HEK293 (cell line): ENCODE measurements around the gene DHRS7B.

Experiments
- GLI4 ChIP-seq: fragments of 450-650 bp; formaldehyde crosslinking; IDR thresholded peaks from 2 replicates; pipeline ENCODE4 v1.5.1; 2016; ENCODE audit warnings: missing biosample characterization, missing genetic modification characterization
- GLIS2 ChIP-seq: fragments of 450-650 bp; formaldehyde crosslinking; IDR thresholded peaks from 2 replicates; pipeline ENCODE4 v1.5.1; 2016; ENCODE audit warnings: missing biosample characterization, missing genetic modification characterization
- TRIM28 ChIP-seq: IDR thresholded peaks from 2 replicates; pipeline ENCODE4 v1.6.1; 2011; ENCODE audit warnings: low read length, control low read depth, borderline replicate concordance
- YY2 ChIP-seq: fragments of 450-650 bp; formaldehyde crosslinking; IDR thresholded peaks from 2 replicates; pipeline ENCODE4 v1.5.1; 2016; ENCODE audit warnings: missing biosample characterization, missing genetic modification characterization
- ZBTB10 ChIP-seq: fragments of 450-650 bp; formaldehyde crosslinking; IDR thresholded peaks from 2 replicates; pipeline ENCODE4 v1.5.1; 2016; ENCODE audit warnings: missing biosample characterization, missing genetic modification characterization
- ZNF114 ChIP-seq: fragments of 450-650 bp; formaldehyde crosslinking; IDR thresholded peaks from 2 replicates; pipeline ENCODE4 v1.5.0; 2017; ENCODE audit warnings: missing biosample characterization, missing genetic modification characterization
- ZNF138 ChIP-seq: fragments of 450-650 bp; formaldehyde crosslinking; IDR thresholded peaks from 2 replicates; pipeline ENCODE4 v1.5.1; 2016; ENCODE audit warnings: missing biosample characterization, missing genetic modification characterization, borderline replicate concordance
- ZNF184 ChIP-seq: fragments of 450-650 bp; IDR thresholded peaks from 2 replicates; pipeline ENCODE4 v1.5.1; 2018; ENCODE audit warnings: missing biosample characterization, mild to moderate bottlenecking, missing genetic modification characterization
- ZNF211 ChIP-seq: fragments of 450-650 bp; formaldehyde crosslinking; IDR thresholded peaks from 2 replicates; pipeline ENCODE4 v1.5.1; 2016; ENCODE audit warnings: low read depth, missing biosample characterization, missing genetic modification characterization
- ZNF354C ChIP-seq: fragments of 450-650 bp; formaldehyde crosslinking; IDR thresholded peaks from 2 replicates; pipeline ENCODE4 v1.5.1; 2016; ENCODE audit warnings: missing biosample characterization, missing genetic modification characterization, low read depth, borderline replicate concordance
- ZNF366 ChIP-seq: fragments of 450-650 bp; formaldehyde crosslinking; conservative IDR thresholded peaks from 2 replicates; pipeline ENCODE4 v1.5.1; 2016; ENCODE audit warnings: missing biosample characterization, missing genetic modification characterization
- ZNF404 ChIP-seq: fragments of 450-650 bp; formaldehyde crosslinking; IDR thresholded peaks from 2 replicates; pipeline ENCODE4 v1.5.1; 2017; ENCODE audit warnings: missing biosample characterization, missing genetic modification characterization
- ZNF433 ChIP-seq: fragments of 450-650 bp; formaldehyde crosslinking; IDR thresholded peaks from 2 replicates; pipeline ENCODE4 v1.5.1; 2016; ENCODE audit warnings: missing biosample characterization, missing genetic modification characterization, low read depth
- ZNF514 ChIP-seq: fragments of 450-650 bp; formaldehyde crosslinking; IDR thresholded peaks from 2 replicates; pipeline ENCODE4 v1.5.1; 2016; ENCODE audit warnings: missing biosample characterization, missing genetic modification characterization
- ZNF600 ChIP-seq: fragments of 450-650 bp; formaldehyde crosslinking; IDR thresholded peaks from 2 replicates; pipeline ENCODE4 v1.5.1; 2016; ENCODE audit warnings: missing biosample characterization, missing genetic modification characterization
- ZNF837 ChIP-seq: fragments of 450-650 bp; formaldehyde crosslinking; IDR thresholded peaks from 2 replicates; pipeline ENCODE4 v1.5.1; 2016; ENCODE audit warnings: missing biosample characterization, missing genetic modification characterization
- TF ChIP-seq, protein P1 (sequence below): fragments of 450-650 bp; formaldehyde crosslinking; IDR thresholded peaks from 2 replicates; pipeline ENCODE4 v1.5.1; 2016; ENCODE audit warnings: missing biosample characterization, missing genetic modification characterization
- TF ChIP-seq, protein P2 (sequence below): fragments of 450-650 bp; formaldehyde crosslinking; IDR thresholded peaks from 2 replicates; pipeline ENCODE4 v1.5.1; 2017; ENCODE audit warnings: missing biosample characterization, missing genetic modification characterization
- TF ChIP-seq, protein P3 (sequence below): fragments of 450-650 bp; formaldehyde crosslinking; IDR thresholded peaks from 2 replicates; pipeline ENCODE4 v1.5.1; 2016; ENCODE audit warnings: missing biosample characterization, missing genetic modification characterization
- TF ChIP-seq, protein P4 (sequence below): fragments of 450-650 bp; formaldehyde crosslinking; IDR thresholded peaks from 2 replicates; pipeline ENCODE4 v1.5.1; 2016; ENCODE audit warnings: missing biosample characterization, missing genetic modification characterization
- TF ChIP-seq, protein P5 (sequence below): fragments of 450-650 bp; formaldehyde crosslinking; IDR thresholded peaks from 2 replicates; pipeline ENCODE4 v1.5.1; 2016; ENCODE audit warnings: missing biosample characterization, missing genetic modification characterization
- TF ChIP-seq, protein P6 (sequence below): fragments of 450-650 bp; formaldehyde crosslinking; IDR thresholded peaks from 2 replicates; pipeline ENCODE4 v1.5.1; 2016; ENCODE audit warnings: missing biosample characterization, missing genetic modification characterization

The DHRS7B gene

GRCh38 chr17:21098934-21099689, 27.7 kb upstream of the DHRS7B start (continued):
- TF ChIP-seq ZNF433 (tag by site-specific recombination) (no peak), ZNF211 (tag by site-specific recombination) (no peak), GLIS2 (tag by site-specific recombination) (peak; percentile 54; the same call in 1 of the 2 replicates), ZNF837 (no peak), ZNF600 (tag by site-specific recombination) (no peak), TRIM28 (0 out of 2 replicates have a peak, but pooled peaks have one; percentile 49), ZNF366 (tag by site-specific recombination) (peak; percentile 60), ZNF184 (tag by site-specific recombination) (no peak), ZNF138 (no peak), ZBTB10 (tag by site-specific recombination) (peak; percentile 65; the same call in 1 of the 2 replicates), ZNF514 (tag by site-specific recombination) (no peak), YY2 (tag by site-specific recombination) (no peak; the same call in 1 of the 2 replicates), ZNF404 (tag by site-specific recombination) (no peak), ZNF354C (no peak), GLI4 (tag by site-specific recombination) (no peak), ZNF114 (tag by site-specific recombination) (no peak)
- TF ChIP-seq, protein P1, sequence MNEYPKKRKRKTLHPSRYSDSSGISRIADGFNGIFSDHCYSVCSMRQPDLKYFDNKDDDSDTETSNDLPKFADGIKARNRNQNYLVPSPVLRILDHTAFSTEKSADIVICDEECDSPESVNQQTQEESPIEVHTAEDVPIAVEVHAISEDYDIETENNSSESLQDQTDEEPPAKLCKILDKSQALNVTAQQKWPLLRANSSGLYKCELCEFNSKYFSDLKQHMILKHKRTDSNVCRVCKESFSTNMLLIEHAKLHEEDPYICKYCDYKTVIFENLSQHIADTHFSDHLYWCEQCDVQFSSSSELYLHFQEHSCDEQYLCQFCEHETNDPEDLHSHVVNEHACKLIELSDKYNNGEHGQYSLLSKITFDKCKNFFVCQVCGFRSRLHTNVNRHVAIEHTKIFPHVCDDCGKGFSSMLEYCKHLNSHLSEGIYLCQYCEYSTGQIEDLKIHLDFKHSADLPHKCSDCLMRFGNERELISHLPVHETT (tag by site-specific recombination), result peak; percentile 68; the same call in 1 of the 2 replicates
- TF ChIP-seq, protein P2, sequence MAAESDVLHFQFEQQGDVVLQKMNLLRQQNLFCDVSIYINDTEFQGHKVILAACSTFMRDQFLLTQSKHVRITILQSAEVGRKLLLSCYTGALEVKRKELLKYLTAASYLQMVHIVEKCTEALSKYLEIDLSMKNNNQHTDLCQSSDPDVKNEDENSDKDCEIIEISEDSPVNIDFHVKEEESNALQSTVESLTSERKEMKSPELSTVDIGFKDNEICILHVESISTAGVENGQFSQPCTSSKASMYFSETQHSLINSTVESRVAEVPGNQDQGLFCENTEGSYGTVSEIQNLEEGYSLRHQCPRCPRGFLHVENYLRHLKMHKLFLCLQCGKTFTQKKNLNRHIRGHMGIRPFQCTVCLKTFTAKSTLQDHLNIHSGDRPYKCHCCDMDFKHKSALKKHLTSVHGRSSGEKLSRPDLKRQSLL (tag by site-specific recombination), result peak; percentile 82; the same call in 1 of the 2 replicates
- TF ChIP-seq, protein P3, sequence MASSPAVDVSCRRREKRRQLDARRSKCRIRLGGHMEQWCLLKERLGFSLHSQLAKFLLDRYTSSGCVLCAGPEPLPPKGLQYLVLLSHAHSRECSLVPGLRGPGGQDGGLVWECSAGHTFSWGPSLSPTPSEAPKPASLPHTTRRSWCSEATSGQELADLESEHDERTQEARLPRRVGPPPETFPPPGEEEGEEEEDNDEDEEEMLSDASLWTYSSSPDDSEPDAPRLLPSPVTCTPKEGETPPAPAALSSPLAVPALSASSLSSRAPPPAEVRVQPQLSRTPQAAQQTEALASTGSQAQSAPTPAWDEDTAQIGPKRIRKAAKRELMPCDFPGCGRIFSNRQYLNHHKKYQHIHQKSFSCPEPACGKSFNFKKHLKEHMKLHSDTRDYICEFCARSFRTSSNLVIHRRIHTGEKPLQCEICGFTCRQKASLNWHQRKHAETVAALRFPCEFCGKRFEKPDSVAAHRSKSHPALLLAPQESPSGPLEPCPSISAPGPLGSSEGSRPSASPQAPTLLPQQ (tag by site-specific recombination), result no peak
- TF ChIP-seq, protein P4, sequence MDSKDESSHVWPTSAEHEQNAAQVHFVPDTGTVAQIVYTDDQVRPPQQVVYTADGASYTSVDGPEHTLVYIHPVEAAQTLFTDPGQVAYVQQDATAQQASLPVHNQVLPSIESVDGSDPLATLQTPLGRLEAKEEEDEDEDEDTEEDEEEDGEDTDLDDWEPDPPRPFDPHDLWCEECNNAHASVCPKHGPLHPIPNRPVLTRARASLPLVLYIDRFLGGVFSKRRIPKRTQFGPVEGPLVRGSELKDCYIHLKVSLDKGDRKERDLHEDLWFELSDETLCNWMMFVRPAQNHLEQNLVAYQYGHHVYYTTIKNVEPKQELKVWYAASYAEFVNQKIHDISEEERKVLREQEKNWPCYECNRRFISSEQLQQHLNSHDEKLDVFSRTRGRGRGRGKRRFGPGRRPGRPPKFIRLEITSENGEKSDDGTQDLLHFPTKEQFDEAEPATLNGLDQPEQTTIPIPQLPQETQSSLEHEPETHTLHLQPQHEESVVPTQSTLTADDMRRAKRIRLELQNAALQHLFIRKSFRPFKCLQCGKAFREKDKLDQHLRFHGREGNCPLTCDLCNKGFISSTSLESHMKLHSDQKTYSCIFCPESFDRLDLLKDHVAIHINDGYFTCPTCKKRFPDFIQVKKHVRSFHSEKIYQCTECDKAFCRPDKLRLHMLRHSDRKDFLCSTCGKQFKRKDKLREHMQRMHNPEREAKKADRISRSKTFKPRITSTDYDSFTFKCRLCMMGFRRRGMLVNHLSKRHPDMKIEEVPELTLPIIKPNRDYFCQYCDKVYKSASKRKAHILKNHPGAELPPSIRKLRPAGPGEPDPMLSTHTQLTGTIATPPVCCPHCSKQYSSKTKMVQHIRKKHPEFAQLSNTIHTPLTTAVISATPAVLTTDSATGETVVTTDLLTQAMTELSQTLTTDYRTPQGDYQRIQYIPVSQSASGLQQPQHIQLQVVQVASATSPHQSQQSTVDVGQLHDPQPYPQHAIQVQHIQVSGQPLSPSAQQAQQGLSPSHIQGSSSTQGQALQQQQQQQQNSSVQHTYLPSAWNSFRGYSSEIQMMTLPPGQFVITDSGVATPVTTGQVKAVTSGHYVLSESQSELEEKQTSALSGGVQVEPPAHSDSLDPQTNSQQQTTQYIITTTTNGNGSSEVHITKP, result peak; percentile 74
- TF ChIP-seq, protein P5, sequence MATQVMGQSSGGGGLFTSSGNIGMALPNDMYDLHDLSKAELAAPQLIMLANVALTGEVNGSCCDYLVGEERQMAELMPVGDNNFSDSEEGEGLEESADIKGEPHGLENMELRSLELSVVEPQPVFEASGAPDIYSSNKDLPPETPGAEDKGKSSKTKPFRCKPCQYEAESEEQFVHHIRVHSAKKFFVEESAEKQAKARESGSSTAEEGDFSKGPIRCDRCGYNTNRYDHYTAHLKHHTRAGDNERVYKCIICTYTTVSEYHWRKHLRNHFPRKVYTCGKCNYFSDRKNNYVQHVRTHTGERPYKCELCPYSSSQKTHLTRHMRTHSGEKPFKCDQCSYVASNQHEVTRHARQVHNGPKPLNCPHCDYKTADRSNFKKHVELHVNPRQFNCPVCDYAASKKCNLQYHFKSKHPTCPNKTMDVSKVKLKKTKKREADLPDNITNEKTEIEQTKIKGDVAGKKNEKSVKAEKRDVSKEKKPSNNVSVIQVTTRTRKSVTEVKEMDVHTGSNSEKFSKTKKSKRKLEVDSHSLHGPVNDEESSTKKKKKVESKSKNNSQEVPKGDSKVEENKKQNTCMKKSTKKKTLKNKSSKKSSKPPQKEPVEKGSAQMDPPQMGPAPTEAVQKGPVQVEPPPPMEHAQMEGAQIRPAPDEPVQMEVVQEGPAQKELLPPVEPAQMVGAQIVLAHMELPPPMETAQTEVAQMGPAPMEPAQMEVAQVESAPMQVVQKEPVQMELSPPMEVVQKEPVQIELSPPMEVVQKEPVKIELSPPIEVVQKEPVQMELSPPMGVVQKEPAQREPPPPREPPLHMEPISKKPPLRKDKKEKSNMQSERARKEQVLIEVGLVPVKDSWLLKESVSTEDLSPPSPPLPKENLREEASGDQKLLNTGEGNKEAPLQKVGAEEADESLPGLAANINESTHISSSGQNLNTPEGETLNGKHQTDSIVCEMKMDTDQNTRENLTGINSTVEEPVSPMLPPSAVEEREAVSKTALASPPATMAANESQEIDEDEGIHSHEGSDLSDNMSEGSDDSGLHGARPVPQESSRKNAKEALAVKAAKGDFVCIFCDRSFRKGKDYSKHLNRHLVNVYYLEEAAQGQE (tag by site-specific recombination), result peak; percentile 30; the same call in 1 of the 2 replicates
- TF ChIP-seq, protein P6, sequence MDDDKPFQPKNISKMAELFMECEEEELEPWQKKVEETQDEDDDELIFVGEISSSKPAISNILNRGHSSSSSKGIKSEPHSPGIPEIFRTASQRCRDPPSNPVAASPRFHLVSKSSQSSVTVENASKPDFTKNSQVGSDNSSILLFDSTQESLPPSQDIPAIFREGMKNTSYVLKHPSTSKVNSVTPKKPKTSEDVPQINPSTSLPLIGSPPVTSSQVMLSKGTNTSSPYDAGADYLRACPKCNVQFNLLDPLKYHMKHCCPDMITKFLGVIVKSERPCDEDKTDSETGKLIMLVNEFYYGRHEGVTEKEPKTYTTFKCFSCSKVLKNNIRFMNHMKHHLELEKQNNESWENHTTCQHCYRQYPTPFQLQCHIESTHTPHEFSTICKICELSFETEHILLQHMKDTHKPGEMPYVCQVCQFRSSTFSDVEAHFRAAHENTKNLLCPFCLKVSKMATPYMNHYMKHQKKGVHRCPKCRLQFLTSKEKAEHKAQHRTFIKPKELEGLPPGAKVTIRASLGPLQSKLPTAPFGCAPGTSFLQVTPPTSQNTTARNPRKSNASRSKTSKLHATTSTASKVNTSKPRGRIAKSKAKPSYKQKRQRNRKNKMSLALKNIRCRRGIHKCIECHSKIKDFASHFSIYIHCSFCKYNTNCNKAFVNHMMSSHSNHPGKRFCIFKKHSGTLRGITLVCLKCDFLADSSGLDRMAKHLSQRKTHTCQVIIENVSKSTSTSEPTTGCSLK (tag by site-specific recombination), result no peak
